ENCODE data around the gene BABAM2. TPM values are rescaled to one million over a fixed set of nuclear protein-coding genes. Genes with fewer than 3 reads are reported as not detected.
"Not testable (repeated sequence)": the region's sequence is repeated elsewhere in the genome, so short reads cannot be mapped to it uniquely, and the experiment has no call there.

The BABAM2 gene
- total RNA-seq, 4 donors from 2014 or later, result 35.5 to 44.9 (median 39.9) TPM

DNA sequence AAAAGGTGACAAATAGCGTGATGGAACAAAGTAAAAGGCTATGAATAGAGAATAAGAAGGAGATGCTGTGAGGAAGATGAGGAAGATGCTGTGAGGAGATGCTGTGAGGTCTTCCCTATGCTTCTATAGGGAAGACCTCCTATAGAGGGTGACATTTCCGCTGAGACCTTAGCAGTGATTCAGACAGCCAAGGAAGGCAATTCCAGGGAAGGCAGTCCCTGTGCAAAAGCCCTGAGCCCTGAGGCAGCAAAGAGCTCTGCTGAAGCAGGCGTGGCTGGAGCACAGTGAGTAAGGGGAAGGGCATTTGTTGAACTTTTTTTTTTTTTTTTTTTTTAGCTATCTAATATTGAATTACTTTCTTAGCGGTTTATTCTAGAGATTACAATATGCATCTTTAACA, 359.5 kb downstream of the BABAM2 start:
- H3K36me3 ChIP-seq, result peaks cover 0 to 15% (median 2%) of the 10 kb centered on the region in 4 donors
- no peak for TF ChIP-seq POLR2AphosphoS5 (IDR thresholded peaks at IDR 0.05)
- H3K9me3 ChIP-seq, result no peaks in the 10 kb centered on the region
- no peaks in the 10 kb centered on the region for H3K27me3 ChIP-seq
- DNase-seq (ENCODE audit: extremely low spot score), result no peak
- intact Hi-C loops (cut with DNase I), result no loop called here
- H3K4me3 ChIP-seq, result no peak overlapping the region
- WGBS, result 92% methylated on average over 4 of the region's 4 CpGs
- H3K4me1 ChIP-seq, result peaks cover 10 to 14% (median 13%) of the 10 kb centered on the region in 4 donors
- H3K27ac ChIP-seq (replicated peaks in 1 of 4), result no peak overlapping the region

DNA sequence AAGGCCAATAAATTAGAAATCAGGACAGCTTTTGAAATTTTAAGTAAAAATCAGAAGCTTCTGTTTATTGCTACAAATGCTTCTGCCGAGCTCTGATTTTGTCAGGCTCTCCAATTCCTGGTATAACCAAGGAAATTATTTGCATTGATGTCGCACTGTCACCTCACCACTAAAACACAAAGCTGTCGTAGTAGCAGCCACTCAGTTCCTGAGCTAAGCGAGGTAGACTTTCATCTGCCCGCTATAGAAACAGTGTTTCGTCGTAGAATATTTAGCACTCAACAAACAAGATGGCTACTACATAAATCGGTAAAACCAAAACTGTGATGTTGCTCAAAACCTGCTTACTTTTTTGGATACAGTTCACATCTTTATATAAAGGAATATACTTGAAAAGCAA, 360.8 kb downstream of the BABAM2 start:
- intact Hi-C loops (cut with DNase I), result no loop called here
- 88% methylated on average over 8 of the region's 8 CpGs for WGBS

DNA sequence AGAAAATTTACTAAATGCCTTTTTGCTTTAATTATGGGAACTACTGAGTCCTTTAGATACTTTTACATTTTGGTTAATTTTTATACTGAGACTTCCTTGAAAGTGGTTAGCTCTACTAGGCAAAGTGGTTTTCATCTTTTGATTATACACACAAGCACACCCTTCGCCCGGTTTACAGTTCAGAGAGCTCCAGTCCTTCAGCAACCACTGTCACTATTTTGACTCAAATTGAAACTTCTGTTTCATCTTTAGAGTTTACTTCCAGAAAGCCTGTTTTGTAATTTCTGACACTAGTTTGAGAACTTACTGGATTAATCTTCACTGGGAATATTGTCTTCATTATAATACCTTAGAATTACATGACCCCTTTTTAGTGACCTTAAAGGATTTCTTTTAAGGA, 361.8 kb downstream of the BABAM2 start:
- WGBS, result 87% methylated on average over 2 of the region's 2 CpGs
- no peaks in the 10 kb centered on the region for H3K9me3 ChIP-seq
- no peak overlapping the region for H3K27ac ChIP-seq (replicated peaks in 1 of 4)
- peaks cover 0 to 10% (median 2%) of the 10 kb centered on the region in 4 donors for H3K36me3 ChIP-seq
- H3K27me3 ChIP-seq, result no peaks in the 10 kb centered on the region
- no peak for DNase-seq (ENCODE audit: extremely low spot score)
- intact Hi-C loops (cut with DNase I), result no loop called here
- no peak for TF ChIP-seq EP300 (IDR thresholded peaks at IDR 0.05)
- TF ChIP-seq, protein P1, sequence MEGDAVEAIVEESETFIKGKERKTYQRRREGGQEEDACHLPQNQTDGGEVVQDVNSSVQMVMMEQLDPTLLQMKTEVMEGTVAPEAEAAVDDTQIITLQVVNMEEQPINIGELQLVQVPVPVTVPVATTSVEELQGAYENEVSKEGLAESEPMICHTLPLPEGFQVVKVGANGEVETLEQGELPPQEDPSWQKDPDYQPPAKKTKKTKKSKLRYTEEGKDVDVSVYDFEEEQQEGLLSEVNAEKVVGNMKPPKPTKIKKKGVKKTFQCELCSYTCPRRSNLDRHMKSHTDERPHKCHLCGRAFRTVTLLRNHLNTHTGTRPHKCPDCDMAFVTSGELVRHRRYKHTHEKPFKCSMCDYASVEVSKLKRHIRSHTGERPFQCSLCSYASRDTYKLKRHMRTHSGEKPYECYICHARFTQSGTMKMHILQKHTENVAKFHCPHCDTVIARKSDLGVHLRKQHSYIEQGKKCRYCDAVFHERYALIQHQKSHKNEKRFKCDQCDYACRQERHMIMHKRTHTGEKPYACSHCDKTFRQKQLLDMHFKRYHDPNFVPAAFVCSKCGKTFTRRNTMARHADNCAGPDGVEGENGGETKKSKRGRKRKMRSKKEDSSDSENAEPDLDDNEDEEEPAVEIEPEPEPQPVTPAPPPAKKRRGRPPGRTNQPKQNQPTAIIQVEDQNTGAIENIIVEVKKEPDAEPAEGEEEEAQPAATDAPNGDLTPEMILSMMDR (IDR thresholded peaks at IDR 0.05), result no peak
- no peak for TF ChIP-seq POLR2AphosphoS5 (IDR thresholded peaks at IDR 0.05)
- TF ChIP-seq POLR2A (IDR thresholded peaks at IDR 0.05; ENCODE audit: low read depth), result no peak
- peaks cover 7% of the 10 kb centered on the region in 4 donors for H3K4me1 ChIP-seq
- no peak overlapping the region for H3K4me3 ChIP-seq

More for the DNA sequence above, 360.8 kb downstream of the BABAM2 start:
- Histone ChIP-seq H3K27me3 (no peaks in the 10 kb centered on the region), H3K4me1 (peaks cover 10 to 14% (median 13%) of the 10 kb centered on the region in 4 donors), H3K27ac (replicated peaks in 1 of 4) (no peak overlapping the region), H3K9me3 (no peaks in the 10 kb centered on the region), H3K36me3 (peaks cover 0 to 4% (median 2%) of the 10 kb centered on the region in 4 donors), H3K4me3 (no peak overlapping the region)
- DNase-seq (ENCODE audit: extremely low spot score), result no peak
- TF ChIP-seq, protein P1 (IDR thresholded peaks at IDR 0.05), result no peak
- no peak for TF ChIP-seq POLR2A (IDR thresholded peaks at IDR 0.05; ENCODE audit: low read depth)
- TF ChIP-seq POLR2AphosphoS5 (IDR thresholded peaks at IDR 0.05), result no peak
- TF ChIP-seq EP300 (IDR thresholded peaks at IDR 0.05), result no peak

DNA sequence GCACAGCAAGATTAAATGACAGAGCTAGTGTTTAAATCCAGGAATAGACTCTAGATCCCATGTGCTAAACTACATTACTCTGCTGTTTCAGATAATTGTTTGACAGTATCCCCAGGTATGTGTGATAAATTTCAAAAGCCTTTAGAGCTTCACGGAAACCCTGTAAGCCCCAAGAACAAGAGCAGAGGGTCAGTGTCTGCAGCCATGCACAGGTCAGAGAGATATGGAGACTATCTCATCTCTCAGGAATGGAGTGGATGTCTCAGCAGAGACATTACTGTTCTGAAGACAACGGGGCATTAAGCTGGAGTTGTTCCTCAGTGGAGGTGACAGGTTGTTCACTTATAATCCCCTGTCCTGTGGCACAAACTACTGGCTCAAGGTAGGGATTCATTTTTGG, 363.0 kb downstream of the BABAM2 start:
- no peak for DNase-seq (ENCODE audit: extremely low spot score)
- Histone ChIP-seq H3K4me1 (no peaks in the 10 kb centered on the region), H3K36me3 (peaks cover 0 to 10% (median 2%) of the 10 kb centered on the region in 4 donors), H3K27ac (replicated peaks in 1 of 4) (no peak overlapping the region), H3K27me3 (no peaks in the 10 kb centered on the region), H3K4me3 (no peak overlapping the region), H3K9me3 (no peaks in the 10 kb centered on the region)
- TF ChIP-seq POLR2A (IDR thresholded peaks at IDR 0.05; ENCODE audit: low read depth), result no peak
- no peak for TF ChIP-seq EP300 (IDR thresholded peaks at IDR 0.05)
- TF ChIP-seq, protein P1 (IDR thresholded peaks at IDR 0.05), result no peak
- no peak for TF ChIP-seq POLR2AphosphoS5 (IDR thresholded peaks at IDR 0.05)
- 100% methylated on average over 2 of the region's 2 CpGs for WGBS
- intact Hi-C loops (cut with DNase I), result no loop called here

DNA sequence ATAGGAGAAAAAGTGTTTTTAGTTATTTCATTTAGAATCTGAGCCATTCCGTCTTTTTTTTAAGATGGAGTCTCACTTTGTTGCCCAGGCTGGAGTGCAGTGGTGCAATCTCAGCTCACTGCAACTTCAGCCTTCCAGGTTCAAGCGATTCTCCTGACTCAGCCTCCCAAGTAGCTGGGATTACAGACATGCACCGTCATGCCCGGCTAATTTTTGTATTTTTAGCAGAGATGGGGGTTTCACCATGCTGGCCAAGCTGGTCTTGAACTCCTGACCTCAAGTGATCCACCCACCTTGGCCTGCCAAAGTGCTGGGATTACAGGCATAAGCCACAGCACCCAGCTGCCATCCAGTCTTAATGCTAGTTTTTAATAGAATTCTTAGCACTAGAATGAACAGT, 364.7 kb downstream of the BABAM2 start:
- WGBS, result 96% methylated on average over 4 of the region's 4 CpGs
- DNase-seq (ENCODE audit: extremely low spot score); intact Hi-C loops (cut with DNase I); H3K36me3 ChIP-seq; H3K27me3 ChIP-seq; H3K4me1 ChIP-seq; H3K9me3 ChIP-seq; H3K4me3 ChIP-seq; H3K27ac ChIP-seq (replicated peaks in 1 of 4): not testable (repeated sequence)

DNA sequence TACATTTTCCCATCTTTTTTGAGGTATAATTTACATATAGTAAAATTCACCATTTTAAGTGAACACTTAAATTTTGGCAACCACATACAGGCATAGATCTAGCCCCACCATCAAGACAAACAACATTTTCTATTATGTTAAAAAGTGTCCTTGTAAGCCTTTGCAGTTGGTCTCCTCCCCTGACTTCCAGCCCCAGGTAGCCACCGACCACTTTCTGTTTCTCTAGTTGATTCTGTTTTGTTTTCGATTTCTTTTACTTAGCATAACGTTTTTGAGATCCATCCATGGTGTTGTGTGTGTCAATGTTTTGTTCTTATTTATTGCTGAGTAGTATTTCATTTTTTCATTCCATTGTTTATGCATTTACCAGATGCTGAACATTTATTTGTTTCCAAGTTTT, 366.7 kb downstream of the BABAM2 start:
- no peak overlapping the region for H3K4me3 ChIP-seq
- H3K4me1 ChIP-seq, result no peaks in the 10 kb centered on the region
- H3K36me3 ChIP-seq, result peaks cover 0 to 16% (median 0%) of the 10 kb centered on the region in 4 donors
- no peaks in the 10 kb centered on the region for H3K9me3 ChIP-seq
- TF ChIP-seq POLR2AphosphoS5 (IDR thresholded peaks at IDR 0.05) (no peak), POLR2A (IDR thresholded peaks at IDR 0.05; ENCODE audit: low read depth) (no peak), EP300 (IDR thresholded peaks at IDR 0.05) (no peak)
- TF ChIP-seq, protein P1 (IDR thresholded peaks at IDR 0.05), result no peak
- H3K27ac ChIP-seq (replicated peaks in 1 of 4), result no peak overlapping the region
- DNase-seq (ENCODE audit: extremely low spot score), result no peak
- H3K27me3 ChIP-seq, result no peaks in the 10 kb centered on the region
- 89% methylated on average over 3 of the region's 3 CpGs for WGBS
- intact Hi-C loops (cut with DNase I), result no loop called here

DNA sequence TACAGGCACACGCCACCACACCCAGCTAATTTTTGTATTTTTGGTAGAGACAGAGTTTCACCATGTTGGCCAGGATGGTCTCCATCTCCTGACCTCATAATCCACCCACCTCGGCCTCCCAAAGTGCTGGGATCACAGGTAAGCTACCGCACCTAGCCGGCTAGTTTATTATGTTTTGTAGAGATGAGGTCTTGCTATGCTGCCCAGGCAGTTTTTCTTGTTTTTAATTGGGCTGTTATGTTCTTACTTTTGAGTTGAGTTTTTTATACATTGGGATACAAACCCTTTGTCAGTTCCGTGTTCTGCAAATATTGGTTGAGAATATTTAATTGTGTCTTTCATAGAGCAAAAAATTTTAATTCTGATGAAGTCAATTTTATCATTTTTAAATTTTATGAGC, 368.7 kb downstream of the BABAM2 start:
- 97% methylated on average over 5 of the region's 5 CpGs for WGBS
- H3K27me3 ChIP-seq; H3K27ac ChIP-seq (replicated peaks in 1 of 4); H3K9me3 ChIP-seq; H3K4me1 ChIP-seq; H3K4me3 ChIP-seq; intact Hi-C loops (cut with DNase I); DNase-seq (ENCODE audit: extremely low spot score): not testable (repeated sequence)
- H3K36me3 ChIP-seq, result peaks cover 0 to 16% (median 0%) of the 10 kb centered on the region in 4 donors

Data from esophagus muscularis mucosa (tissue), 4 donors.